H7 (cell line): ENCODE measurements around the gene SLC49A4. TPM values are rescaled to one million over a fixed set of nuclear protein-coding genes. Genes with fewer than 3 reads are reported as not detected.

Experiments used
- DNase-seq: peaks from one replicate; pipeline ENCODE4 v3.0.0; 2012
- H3K27me3 ChIP-seq: 2 replicates; pipeline ENCODE4 v1.6.0; 2011; ENCODE audit warnings: mild to moderate bottlenecking, low read length; ENCODE audit not compliant: control insufficient read depth, insufficient read depth
- H3K36me3 ChIP-seq: replicated peaks from 2 replicates; pipeline ENCODE4 v1.5.1; 2011; ENCODE audit warnings: low read length; ENCODE audit not compliant: control insufficient read depth, insufficient read depth
- H3K4me3 ChIP-seq: 2 replicates; pipeline ENCODE4 v1.5.1; 2011; ENCODE audit warnings: low read depth, mild to moderate bottlenecking, control low read depth, low read length, moderate library complexity; ENCODE audit not compliant: insufficient read depth
- total RNA-seq: library from RNA; depleted of rRNA; stranded (reverse); fragments of >200 nt; shearing (Covaris generic); gene quantifications from 2 replicates; pipeline ENCODE4 v1.2.3, GENCODE V29; 2014

Gene SLC49A4
- total RNA-seq, 1 experiment from 2014 or later = 10.0 TPM

GRCh38 chr3:122773944-122774509 lies 20.8 kb upstream of the SLC49A4 start:
- Histone ChIP-seq H3K4me3 (no peak overlapping the region), H3K27me3 (no peaks in the 10 kb centered on the region), H3K36me3 (no peaks in the 10 kb centered on the region)
- no peak for DNase-seq

GRCh38 chr3:122774564-122774963 lies 20.3 kb upstream of the SLC49A4 start:
- H3K36me3 ChIP-seq = no peaks in the 10 kb centered on the region
- H3K4me3 ChIP-seq = no peak overlapping the region
- no peak for DNase-seq
- H3K27me3 ChIP-seq = no peaks in the 10 kb centered on the region

DNA sequence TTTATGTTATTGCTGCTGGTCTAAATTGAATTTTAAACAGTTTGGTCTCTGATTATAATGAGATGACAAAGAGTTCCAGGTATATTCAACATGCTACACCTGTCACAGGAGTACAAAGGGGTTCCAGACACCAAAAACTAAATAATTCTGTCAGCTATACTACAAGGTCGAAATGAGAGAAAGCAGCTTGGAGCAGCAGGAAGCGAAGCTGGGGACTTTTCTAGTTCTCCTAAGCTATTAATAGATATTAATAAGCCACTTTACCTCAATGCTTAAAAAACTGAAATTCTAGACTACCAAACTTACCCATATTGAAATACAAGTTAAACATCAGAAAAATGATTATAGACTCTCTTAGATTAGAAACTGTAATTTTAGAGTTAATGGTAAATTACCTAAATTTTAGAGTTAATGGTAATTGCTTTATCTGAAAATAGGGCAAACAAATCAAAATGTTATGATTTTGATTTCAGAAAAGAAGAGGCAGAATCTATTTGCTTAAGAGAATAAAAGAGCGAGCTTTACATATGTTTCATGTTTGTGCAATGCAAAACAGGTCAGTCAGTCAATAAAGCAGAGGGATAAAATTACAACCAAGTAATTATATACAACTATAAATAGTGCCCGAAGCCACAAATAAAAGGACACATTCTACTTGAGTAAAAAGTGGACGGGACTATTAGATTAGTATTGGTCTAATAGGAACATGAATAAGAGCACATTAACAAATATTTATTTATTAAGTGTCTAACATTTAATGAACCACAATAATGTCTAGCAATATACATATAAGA lies 18.0 kb upstream of the SLC49A4 start:
- Histone ChIP-seq H3K27me3 (no peaks in the 10 kb centered on the region), H3K36me3 (no peaks in the 10 kb centered on the region), H3K4me3 (no peak overlapping the region)
- no peak for DNase-seq

- peak; percentile 70 for DNase-seq
- no peak overlapping the region for H3K4me3 ChIP-seq
- H3K27me3 ChIP-seq = no peaks in the 10 kb centered on the region
- no peaks in the 10 kb centered on the region for H3K36me3 ChIP-seq
These were observed 17.3 kb upstream of the SLC49A4 start for GRCh38 chr3:122777563-122777962.

- Histone ChIP-seq H3K27me3 (no peaks in the 10 kb centered on the region), H3K4me3 (no peak overlapping the region), H3K36me3 (no peaks in the 10 kb centered on the region)
- no peak for DNase-seq
These were observed 12.1 kb upstream of the SLC49A4 start for GRCh38 chr3:122782804-122783203.

DNA sequence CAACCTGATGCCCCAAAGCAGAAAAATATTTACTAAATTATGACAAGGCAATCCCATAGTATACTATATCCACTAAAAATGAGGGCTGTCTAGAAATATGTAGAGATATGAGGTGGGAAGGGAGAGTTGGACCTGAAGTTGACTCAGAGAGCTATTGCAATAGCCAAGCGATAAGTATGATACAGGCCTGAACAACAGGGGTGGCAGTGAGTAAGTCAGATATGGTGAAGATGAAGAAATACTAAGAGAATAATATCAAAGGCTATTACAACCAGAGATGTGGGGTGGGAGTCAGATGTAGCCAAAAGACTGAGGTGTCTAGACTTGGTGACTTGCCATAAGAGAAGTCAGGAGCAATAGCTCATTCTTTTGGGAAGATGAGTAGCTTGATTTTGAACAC lies 10.4 kb upstream of the SLC49A4 start:
- no peak overlapping the region for H3K4me3 ChIP-seq
- DNase-seq = no peak
- H3K27me3 ChIP-seq = no peaks in the 10 kb centered on the region
- H3K36me3 ChIP-seq = no peaks in the 10 kb centered on the region

DNA sequence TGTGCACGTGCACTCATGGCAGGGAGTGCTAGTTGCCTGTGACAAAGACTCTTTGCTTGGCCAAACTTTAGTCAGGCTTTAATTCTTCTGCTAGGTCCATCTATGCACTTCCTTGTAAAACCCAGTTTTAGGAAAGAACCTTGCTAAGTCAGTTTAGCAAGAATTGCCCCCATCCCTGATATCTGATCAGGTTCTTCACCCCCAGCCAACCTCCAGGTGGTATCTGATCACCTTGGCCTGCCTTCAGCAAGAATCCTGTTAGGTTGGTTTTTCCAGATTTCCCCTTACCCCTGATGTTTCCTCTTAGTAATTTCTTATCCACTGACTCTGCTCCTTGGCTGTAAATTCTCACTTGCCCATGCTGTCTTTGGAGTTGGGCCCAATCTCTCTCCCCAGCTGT lies 9.6 kb upstream of the SLC49A4 start:
- H3K36me3 ChIP-seq = no peaks in the 10 kb centered on the region
- no peak for DNase-seq
- no peak overlapping the region for H3K4me3 ChIP-seq
- no peaks in the 10 kb centered on the region for H3K27me3 ChIP-seq

GRCh38 chr3:122786066-122786465 lies 8.8 kb upstream of the SLC49A4 start:
- Histone ChIP-seq H3K4me3 (no peak overlapping the region), H3K27me3 (no peaks in the 10 kb centered on the region), H3K36me3 (no peaks in the 10 kb centered on the region)
- no peak for DNase-seq

DNA sequence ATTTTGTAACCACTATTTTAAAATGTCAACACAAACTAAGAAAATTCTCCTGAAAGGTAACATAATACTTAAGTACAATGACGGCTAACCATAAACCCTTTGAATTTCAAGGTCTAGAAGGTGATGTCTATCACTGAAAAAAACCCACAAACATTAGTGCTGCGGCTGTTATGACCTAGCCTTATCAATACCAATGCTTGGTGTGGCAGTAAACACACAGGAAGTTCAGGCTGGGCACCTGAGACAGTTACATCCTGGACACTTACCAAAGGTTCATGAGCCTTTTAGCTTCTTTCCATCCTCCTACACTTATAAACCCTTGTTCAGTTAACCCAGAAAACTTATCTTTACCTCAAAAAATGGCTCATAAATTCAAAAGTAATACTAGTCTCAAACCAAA lies 7.0 kb upstream of the SLC49A4 start:
- H3K27me3 ChIP-seq = no peaks in the 10 kb centered on the region
- DNase-seq = no peak
- no peaks in the 10 kb centered on the region for H3K36me3 ChIP-seq
- H3K4me3 ChIP-seq = no peak overlapping the region

DNA sequence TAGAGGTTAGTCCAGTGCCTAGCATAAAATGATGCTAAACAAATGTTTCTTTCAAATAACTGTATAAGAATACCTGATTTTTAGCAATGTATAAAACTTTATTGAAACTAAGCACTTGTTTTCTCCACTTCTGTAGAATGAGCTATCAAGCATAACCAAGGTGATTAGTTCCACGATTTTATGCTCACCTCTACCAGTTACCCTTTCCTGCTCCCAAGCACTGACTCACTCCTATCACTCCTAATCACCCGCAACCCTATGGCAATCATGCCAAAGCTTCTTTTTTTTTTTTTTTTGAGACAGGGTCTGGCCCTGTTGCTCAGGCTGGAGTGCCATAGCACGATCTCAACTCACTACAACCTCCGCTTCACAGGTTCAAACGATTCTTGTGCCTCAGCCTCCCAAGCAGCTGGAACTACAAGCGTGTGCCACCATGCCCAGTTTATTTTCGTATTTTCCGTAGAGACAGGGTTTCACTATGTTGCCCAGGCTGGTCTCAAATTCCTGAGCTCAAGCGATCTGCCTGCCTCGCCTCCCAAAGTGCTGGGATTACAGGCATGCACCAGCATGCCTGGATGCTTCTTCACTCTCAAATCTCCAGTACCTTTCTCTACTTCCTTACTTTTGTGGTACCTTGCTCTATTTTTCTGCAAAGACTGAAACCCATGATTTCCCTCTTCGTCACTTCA lies 5.1 kb upstream of the SLC49A4 start:
- H3K4me3 ChIP-seq = no peak overlapping the region
- H3K27me3 ChIP-seq = no peaks in the 10 kb centered on the region
- no peak for DNase-seq
- H3K36me3 ChIP-seq = no peaks in the 10 kb centered on the region

DNA sequence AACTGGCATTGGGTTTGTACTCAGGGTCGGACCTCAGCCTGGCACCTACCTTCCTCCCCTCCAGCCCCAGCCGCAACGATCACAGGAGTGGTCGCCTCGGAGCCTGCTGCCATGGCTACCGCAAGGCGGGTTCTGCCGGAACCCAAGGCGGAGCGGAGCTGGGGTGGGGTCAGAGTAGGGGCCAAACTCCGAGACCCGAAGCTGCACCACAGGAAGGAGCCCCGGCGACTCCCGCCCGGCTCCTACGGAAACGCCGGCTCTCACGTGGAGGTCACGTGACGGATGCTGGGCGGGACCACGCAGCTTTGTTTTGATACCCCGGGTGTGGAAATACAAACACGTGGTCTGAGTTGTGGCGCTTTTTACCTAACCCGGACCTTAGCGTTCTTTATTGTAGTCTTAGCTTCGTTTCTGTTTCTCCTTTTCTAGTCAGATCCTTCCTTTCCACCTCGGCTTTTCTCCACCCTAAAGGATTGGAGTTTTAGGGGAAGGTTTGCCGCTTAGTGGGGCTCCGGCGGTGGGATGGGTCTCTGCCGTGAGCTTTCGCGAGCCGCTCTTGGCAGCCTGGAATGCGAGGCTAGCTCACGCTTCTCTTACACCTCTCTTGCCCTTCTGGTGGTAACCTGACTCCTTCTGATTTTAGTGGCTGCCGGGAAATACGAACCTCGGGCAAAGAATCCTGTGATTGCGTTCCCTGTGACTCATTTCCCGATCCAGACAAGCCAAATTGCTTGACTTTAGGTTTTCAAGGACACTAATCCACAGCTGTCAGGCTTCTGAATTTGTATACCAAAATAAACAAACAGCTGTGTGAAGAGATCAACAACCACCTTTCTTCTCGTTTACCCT lies 1.1 kb upstream of the SLC49A4 start, which contains the start of gene HSPBAP1:
TSS of gene HSPBAP1 (minus strand) at position 264 of the 849 bp plus-strand sequence. CDS start at position 113, 151 bp downstream.
- Histone ChIP-seq H3K4me3 (peak within 1 kb of the TSS; percentile 76), H3K36me3 (no peaks in the 10 kb centered on the region), H3K27me3 (peaks cover 8% of the 10 kb centered on the region)
- DNase-seq = peak; percentile 89

GRCh38 chr3:122794483-122794778 lies 438 bp upstream of the SLC49A4 start:
- H3K36me3 ChIP-seq = no peaks in the 10 kb centered on the region
- H3K27me3 ChIP-seq = peaks cover 8% of the 10 kb centered on the region
- peak overlapping the region; percentile 76 for H3K4me3 ChIP-seq
- DNase-seq = no peak

DNA sequence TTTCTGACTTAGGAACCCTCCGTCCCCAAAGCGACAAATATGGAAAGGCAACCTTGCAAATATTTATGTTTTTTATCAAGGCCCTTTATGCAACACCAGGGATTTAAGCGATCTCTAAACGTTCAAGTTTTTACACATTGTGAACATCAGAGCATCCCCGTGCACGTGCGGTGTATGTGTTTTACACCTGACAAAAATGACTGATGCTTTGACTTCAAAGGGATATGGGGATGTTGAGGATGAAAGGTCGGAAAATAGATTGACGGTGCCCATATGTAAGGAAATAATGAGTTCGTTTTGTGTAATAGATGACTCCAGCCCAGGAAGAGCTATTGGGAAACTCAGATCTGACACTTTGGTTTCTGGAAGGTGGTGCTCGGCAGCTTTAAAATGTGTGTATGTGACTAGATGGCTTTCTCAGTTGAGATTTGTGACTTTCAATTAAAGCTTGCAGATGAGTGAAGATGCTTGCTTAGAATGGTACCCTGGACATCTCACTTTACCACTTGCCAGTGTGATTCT lies 866 bp downstream of the SLC49A4 start:
- H3K36me3 ChIP-seq = no peaks in the 10 kb centered on the region
- DNase-seq = no peak
- H3K4me3 ChIP-seq = peak overlapping the region; percentile 76
- H3K27me3 ChIP-seq = peaks cover 8% of the 10 kb centered on the region

DNA sequence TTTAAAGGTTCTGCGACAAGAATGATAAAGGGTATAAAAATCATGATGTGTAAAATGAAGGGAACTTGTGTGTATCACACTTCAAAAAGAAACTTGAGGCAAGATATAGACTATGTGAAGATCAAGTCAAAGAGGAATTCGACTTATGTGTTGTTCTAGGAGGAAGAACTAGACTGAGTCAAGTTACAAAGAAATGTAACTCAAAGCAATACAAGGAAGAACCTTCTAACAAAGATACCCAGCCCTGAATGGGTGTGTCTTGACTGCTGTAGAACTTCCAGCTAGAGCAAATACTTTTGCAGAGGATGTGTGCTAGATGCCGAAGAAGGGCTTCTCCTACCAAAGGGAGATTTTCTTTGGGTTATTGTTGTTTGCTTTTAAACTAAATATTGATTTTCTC lies 2.4 kb downstream of the SLC49A4 start:
- H3K36me3 ChIP-seq = no peaks in the 10 kb centered on the region
- H3K4me3 ChIP-seq = no peak overlapping the region
- peaks cover 8% of the 10 kb centered on the region for H3K27me3 ChIP-seq
- DNase-seq = no peak
